Trophoblast cell (in vitro differentiated cells and primary cell): ENCODE measurements around the gene TUBB.

Experiments
- DNase-seq, 2 donors: peaks; one replicate each; pipeline ENCODE4 v3.0.0-alpha.2; 2016
- H2AFZ ChIP-seq: 2 replicates; pipeline ENCODE4 v1.6.1; 2013; ENCODE audit warnings: low read length, moderate library complexity, mild to moderate bottlenecking; ENCODE audit not compliant: insufficient read depth, poor library complexity
- H2AK5ac ChIP-seq: 2 replicates; pipeline ENCODE4 v1.6.1; 2013; ENCODE audit warnings: mild to moderate bottlenecking, low read length
- H2BK120ac ChIP-seq: 2 replicates; pipeline ENCODE4 v1.6.1; 2013; ENCODE audit warnings: low read length, mild to moderate bottlenecking, moderate library complexity; ENCODE audit not compliant: insufficient read depth, poor library complexity
- H2BK12ac ChIP-seq: 2 replicates; pipeline ENCODE4 v1.6.1; 2013; ENCODE audit warnings: mild to moderate bottlenecking, low read length, moderate library complexity
- H2BK5ac ChIP-seq: 2 replicates; pipeline ENCODE4 v1.6.1; 2013; ENCODE audit warnings: low read length, low read depth, moderate library complexity, mild to moderate bottlenecking; ENCODE audit not compliant: poor library complexity
- H3K14ac ChIP-seq: 2 replicates; pipeline ENCODE4 v1.6.1; 2013; ENCODE audit warnings: mild to moderate bottlenecking, low read length
- H3K18ac ChIP-seq: 2 replicates; pipeline ENCODE4 v1.6.1; 2013; ENCODE audit warnings: mild to moderate bottlenecking, low read length
- H3K23ac ChIP-seq: 2 replicates; pipeline ENCODE4 v1.6.1; 2013; ENCODE audit warnings: low read length
- H3K27ac ChIP-seq: 2 replicates; pipeline ENCODE4 v1.5.1; 2013; ENCODE audit warnings: low read depth, mild to moderate bottlenecking, inconsistent platforms, low read length, moderate library complexity
- H3K27me3 ChIP-seq: 2 replicates; pipeline ENCODE4 v1.6.1; 2013; ENCODE audit warnings: inconsistent platforms, mild to moderate bottlenecking, low read length, moderate library complexity; ENCODE audit not compliant: insufficient read depth
- H3K36me3 ChIP-seq, 2 experiments: 1 replicate in 1 of 2; 2 replicates in 1 of 2; pipeline ENCODE4 v1.6.1; 2013; ENCODE audit warnings: low read length in 2 of 2, mild to moderate bottlenecking in 2 of 2, moderate library complexity in 1 of 2; ENCODE audit not compliant: insufficient read depth in 2 of 2, control insufficient read depth in 1 of 2
- H3K4ac ChIP-seq: 2 replicates; pipeline ENCODE4 v1.6.1; 2013; ENCODE audit warnings: low read depth, mild to moderate bottlenecking, low read length, moderate library complexity
- H3K4me1 ChIP-seq, 2 experiments: 1 replicate in 1 of 2; 2 replicates in 1 of 2; pipeline ENCODE4 v1.6.1; 2013; ENCODE audit warnings: low read length in 2 of 2, mild to moderate bottlenecking in 2 of 2, moderate library complexity in 1 of 2; ENCODE audit not compliant: insufficient read depth in 2 of 2, control insufficient read depth in 1 of 2
- H3K4me2 ChIP-seq: 2 replicates; pipeline ENCODE4 v1.6.1; 2013; ENCODE audit warnings: inconsistent platforms, mild to moderate bottlenecking, low read length, moderate library complexity
- H3K4me3 ChIP-seq: 2 replicates; pipeline ENCODE4 v1.5.1; 2013; ENCODE audit warnings: mild to moderate bottlenecking, low read depth, low read length, inconsistent platforms
- H3K79me1 ChIP-seq: one replicate; pipeline ENCODE4 v1.6.1; 2013; ENCODE audit warnings: low read length
- H3K79me2 ChIP-seq: 2 replicates; pipeline ENCODE4 v1.6.1; 2013; ENCODE audit warnings: low read length, mild to moderate bottlenecking; ENCODE audit not compliant: control insufficient read depth, insufficient read depth, poor library complexity
- H3K9ac ChIP-seq: 2 replicates; pipeline ENCODE4 v1.6.1; 2013; ENCODE audit warnings: mild to moderate bottlenecking, low read length
- H3K9me3 ChIP-seq: 2 replicates; pipeline ENCODE4 v1.6.1; 2013; ENCODE audit warnings: low read depth, mild to moderate bottlenecking, control low read depth, inconsistent platforms, low read length; ENCODE audit not compliant: insufficient read depth
- H4K12ac ChIP-seq: 2 replicates; pipeline ENCODE4 v1.6.1; 2013; ENCODE audit warnings: low read depth, mild to moderate bottlenecking, low read length, moderate library complexity
- H4K8ac ChIP-seq: 2 replicates; pipeline ENCODE4 v1.6.1; 2013; ENCODE audit warnings: low read depth, mild to moderate bottlenecking, low read length, moderate library complexity
- H4K91ac ChIP-seq: one replicate; pipeline ENCODE4 v1.6.1; 2013; ENCODE audit warnings: low read depth, mild to moderate bottlenecking, low read length, moderate library complexity
- WGBS: extraction: QIAGEN DNeasy Blood & Tissue Kit; methylation state at CpG from one replicate; pipeline ENCODE4 v1.1.7; 2013; ENCODE audit warnings: missing lambda C conversion rate; ENCODE audit not compliant: insufficient read length, insufficient coverage; ENCODE audit errors: extremely low coverage; 5-methylcytosine and 5-hydroxymethylcytosine counted together

Gene TUBB

GRCh38 chr6:30682143-30683117, 37.7 kb upstream of the TUBB start:
- Histone ChIP-seq H2BK120ac (peak overlapping the region; percentile 23), H3K79me1 (peaks cover 24% of the 10 kb centered on the region), H3K14ac (peak overlapping the region; percentile 71), H2BK5ac (peak overlapping the region; percentile 58), H2AFZ (peak overlapping the region; percentile 17), H3K27ac (peak overlapping the region; percentile 81), H3K36me3 (peaks cover 23 to 32% of the 10 kb centered on the region in 2 experiments), H2BK12ac (peak overlapping the region; percentile 53), H2AK5ac (peak overlapping the region; percentile 35), H4K8ac (peak overlapping the region; percentile 74), H4K91ac (peak overlapping the region; percentile 58), H3K9me3 (no peaks in the 10 kb centered on the region), H3K4me2 (peak overlapping the region; percentile 77), H3K9ac (peak overlapping the region; percentile 67), H3K4ac (peak overlapping the region; percentile 66), H3K4me1 (peaks cover 28 to 36% of the 10 kb centered on the region in 2 experiments), H3K4me3 (peak overlapping the region; percentile 57), H3K27me3 (no peaks in the 10 kb centered on the region), H3K23ac (no peak overlapping the region), H3K18ac (peak overlapping the region; percentile 67), H3K79me2 (peaks cover 38% of the 10 kb centered on the region), H4K12ac (no peak overlapping the region)
- peak; percentile 52 to 71 for DNase-seq
- no CpG with 5 or more reads among the region's 11 CpGs for WGBS

- Histone ChIP-seq H3K4me2 (peak overlapping the region; percentile 77), H3K9ac (peak overlapping the region; percentile 67), H4K91ac (peak overlapping the region; percentile 7), H2BK120ac (peak overlapping the region; percentile 10), H2AFZ (no peak overlapping the region), H2BK5ac (peak overlapping the region; percentile 58), H3K79me1 (peaks cover 31% of the 10 kb centered on the region), H2AK5ac (no peak overlapping the region), H3K9me3 (peaks cover 1% of the 10 kb centered on the region), H2BK12ac (no peak overlapping the region), H3K23ac (no peak overlapping the region), H3K4ac (peak overlapping the region; percentile 68), H3K4me3 (peak overlapping the region; percentile 60), H4K8ac (peak overlapping the region; percentile 74), H3K18ac (peak overlapping the region; percentile 34), H3K27me3 (no peaks in the 10 kb centered on the region), H3K4me1 (peaks cover 37 to 44% of the 10 kb centered on the region in 2 experiments), H3K14ac (peak overlapping the region; percentile 71), H4K12ac (no peak overlapping the region), H3K79me2 (peaks cover 40% of the 10 kb centered on the region), H3K36me3 (peaks cover 16 to 28% of the 10 kb centered on the region in 2 experiments), H3K27ac (peak overlapping the region; percentile 81)
- WGBS, result no CpG with 5 or more reads among the region's 7 CpGs
- DNase-seq, result no peak
Observed at GRCh38 chr6:30683183-30683979, 36.8 kb upstream of the TUBB start.

- H2BK12ac ChIP-seq, result no peak overlapping the region
- H3K9me3 ChIP-seq, result peaks cover 1% of the 10 kb centered on the region
- no peak overlapping the region for H2AK5ac ChIP-seq
- H4K91ac ChIP-seq, result no peak overlapping the region
- no peak overlapping the region for H2BK120ac ChIP-seq
- no peak overlapping the region for H2AFZ ChIP-seq
- peak overlapping the region; percentile 81 for H3K27ac ChIP-seq
- H3K4me1 ChIP-seq, result peaks cover 37 to 44% of the 10 kb centered on the region in 2 experiments
- peaks cover 31% of the 10 kb centered on the region for H3K79me1 ChIP-seq
- no peak for DNase-seq
- peak overlapping the region; percentile 5 for H2BK5ac ChIP-seq
- H3K4me3 ChIP-seq, result peak overlapping the region; percentile 60
- WGBS, result no CpG with 5 or more reads among the region's 2 CpGs
- H3K36me3 ChIP-seq, result peaks cover 11 to 25% of the 10 kb centered on the region in 2 experiments
- no peaks in the 10 kb centered on the region for H3K27me3 ChIP-seq
- H3K4ac ChIP-seq, result peak overlapping the region; percentile 82
- no peak overlapping the region for H3K23ac ChIP-seq
- H3K79me2 ChIP-seq, result peaks cover 40% of the 10 kb centered on the region
- no peak overlapping the region for H4K8ac ChIP-seq
- peak overlapping the region; percentile 77 for H3K4me2 ChIP-seq
- H4K12ac ChIP-seq, result no peak overlapping the region
- peak overlapping the region; percentile 14 for H3K9ac ChIP-seq
- no peak overlapping the region for H3K18ac ChIP-seq
- H3K14ac ChIP-seq, result peak overlapping the region; percentile 50
Observed at GRCh38 chr6:30683980-30684338, 36.2 kb upstream of the TUBB start.
